GM13977 (cell line): ENCODE data around the gene KDM2B.
A peak's percentile ranks its signal among the peaks of the same experiment; 100 is the strongest.

Source experiments
- DNase-seq: peaks from one replicate; pipeline ENCODE4 v3.0.0; 2012; ENCODE audit warnings: low spot score
- in situ Hi-C: fragments of 300-500 bp; cut with MboI; formaldehyde crosslinking; loops from one replicate; pipeline ENCODE4 v1.12.0; 2022; ENCODE audit warnings: low sequenced_read_pairs, low pct_unique_long_range_greater_than_20kb, mixed read lengths, inconsistent platforms; ENCODE audit not compliant: unreplicated experiment
- TF ChIP-seq, protein P1 (sequence below): IDR thresholded peaks from 2 replicates; pipeline ENCODE4 v1.5.1; 2012; ENCODE audit warnings: mild to moderate bottlenecking, control low read depth; ENCODE audit not compliant: insufficient read depth; ENCODE audit errors: extremely low read depth, missing control alignments

Gene KDM2B

DNA sequence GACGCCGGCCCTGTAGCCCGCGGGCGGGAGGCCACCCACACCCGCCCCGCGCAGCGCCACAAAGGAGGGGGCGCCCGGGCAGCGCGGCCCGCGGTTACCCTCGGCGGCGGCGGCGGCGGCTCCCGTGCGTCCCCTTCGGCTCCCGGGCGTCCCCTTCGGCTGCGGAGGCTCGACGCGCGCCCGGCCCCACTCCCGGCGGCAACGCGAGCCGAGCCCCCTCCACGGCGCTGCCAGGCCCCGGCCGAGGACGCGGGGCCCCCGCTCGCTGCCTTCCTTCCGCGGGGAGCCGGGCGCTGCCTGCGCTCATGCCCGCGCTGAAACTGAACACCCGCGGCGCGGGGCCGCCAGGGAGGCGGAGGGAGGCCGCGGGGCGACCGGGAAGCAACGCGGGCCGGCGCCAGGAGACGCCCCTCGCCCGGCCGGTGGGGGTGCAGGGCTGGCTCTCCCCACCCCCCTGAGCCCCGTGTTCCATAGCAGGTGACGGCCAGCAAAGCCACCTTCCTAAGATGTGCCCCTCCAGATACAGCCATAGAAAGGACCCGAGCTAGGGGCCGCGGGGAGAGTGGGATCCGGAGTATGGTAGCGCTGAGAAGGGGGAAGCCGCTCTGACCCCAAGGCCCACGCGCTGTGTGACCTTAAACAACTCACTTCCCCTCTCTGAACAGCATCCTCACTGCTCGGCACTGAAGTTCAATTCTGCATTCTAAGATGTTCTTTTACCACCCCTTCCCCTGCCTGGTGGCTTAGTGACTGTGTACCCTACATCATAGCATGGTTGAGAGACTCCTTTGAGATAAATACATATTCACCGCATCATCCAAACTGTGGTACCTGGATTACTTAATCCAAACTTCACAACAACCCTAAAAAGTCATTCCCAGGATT is 42.8 kb downstream of the KDM2B start:
- TF ChIP-seq, protein P1, sequence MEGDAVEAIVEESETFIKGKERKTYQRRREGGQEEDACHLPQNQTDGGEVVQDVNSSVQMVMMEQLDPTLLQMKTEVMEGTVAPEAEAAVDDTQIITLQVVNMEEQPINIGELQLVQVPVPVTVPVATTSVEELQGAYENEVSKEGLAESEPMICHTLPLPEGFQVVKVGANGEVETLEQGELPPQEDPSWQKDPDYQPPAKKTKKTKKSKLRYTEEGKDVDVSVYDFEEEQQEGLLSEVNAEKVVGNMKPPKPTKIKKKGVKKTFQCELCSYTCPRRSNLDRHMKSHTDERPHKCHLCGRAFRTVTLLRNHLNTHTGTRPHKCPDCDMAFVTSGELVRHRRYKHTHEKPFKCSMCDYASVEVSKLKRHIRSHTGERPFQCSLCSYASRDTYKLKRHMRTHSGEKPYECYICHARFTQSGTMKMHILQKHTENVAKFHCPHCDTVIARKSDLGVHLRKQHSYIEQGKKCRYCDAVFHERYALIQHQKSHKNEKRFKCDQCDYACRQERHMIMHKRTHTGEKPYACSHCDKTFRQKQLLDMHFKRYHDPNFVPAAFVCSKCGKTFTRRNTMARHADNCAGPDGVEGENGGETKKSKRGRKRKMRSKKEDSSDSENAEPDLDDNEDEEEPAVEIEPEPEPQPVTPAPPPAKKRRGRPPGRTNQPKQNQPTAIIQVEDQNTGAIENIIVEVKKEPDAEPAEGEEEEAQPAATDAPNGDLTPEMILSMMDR, result no peak
- in situ Hi-C loops, result no loop called here
- DNase-seq, result peak; percentile 67

DNA sequence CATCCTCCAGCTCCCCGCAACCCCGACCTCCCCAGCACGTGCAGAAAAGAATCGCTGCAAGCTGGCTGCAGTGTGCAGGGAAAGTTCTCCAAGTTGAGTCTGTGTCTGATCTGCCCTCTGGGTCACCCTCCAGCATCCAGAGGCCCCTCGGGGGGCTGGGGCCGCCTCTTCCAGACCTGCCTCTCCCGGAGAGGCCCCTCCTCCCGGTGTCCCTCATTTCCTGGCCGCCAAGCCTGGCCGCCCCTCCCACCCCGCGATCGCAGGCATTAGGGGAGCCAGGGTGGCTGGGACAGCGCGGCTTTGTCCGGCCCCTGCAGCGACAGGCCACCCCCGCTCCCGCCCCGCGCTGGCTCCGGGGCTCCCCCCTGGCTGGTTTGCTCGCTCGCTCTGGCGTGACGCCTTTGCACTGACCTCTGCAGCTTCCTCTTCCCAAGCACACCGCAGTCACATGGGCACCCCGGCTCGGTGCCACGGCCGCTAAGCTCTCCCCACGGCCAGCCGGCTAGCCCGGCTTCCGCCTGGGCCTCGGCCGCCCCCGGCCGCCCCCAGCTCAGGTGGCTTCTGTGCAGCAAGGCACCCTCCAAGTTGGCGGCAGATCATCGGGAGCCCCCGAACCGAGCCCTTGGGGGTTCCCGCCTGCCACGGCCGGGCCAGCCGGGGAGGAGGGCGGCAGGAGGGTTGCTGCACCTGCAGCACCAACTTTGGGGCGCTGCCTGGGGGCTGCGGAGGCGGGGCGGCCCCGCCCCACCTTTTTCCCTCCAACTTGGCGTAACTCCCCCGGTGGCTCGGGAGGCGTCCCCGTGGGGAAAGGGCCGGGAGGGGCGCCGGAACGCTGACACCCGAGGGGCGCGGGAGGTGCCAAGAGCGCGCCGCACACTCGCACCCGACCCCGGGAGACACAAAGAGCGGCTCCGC is 43.7 kb downstream of the KDM2B start:
- DNase-seq, result peak; percentile 96
- in situ Hi-C loops, result no loop called here
- TF ChIP-seq, protein P1, result no peak

DNA sequence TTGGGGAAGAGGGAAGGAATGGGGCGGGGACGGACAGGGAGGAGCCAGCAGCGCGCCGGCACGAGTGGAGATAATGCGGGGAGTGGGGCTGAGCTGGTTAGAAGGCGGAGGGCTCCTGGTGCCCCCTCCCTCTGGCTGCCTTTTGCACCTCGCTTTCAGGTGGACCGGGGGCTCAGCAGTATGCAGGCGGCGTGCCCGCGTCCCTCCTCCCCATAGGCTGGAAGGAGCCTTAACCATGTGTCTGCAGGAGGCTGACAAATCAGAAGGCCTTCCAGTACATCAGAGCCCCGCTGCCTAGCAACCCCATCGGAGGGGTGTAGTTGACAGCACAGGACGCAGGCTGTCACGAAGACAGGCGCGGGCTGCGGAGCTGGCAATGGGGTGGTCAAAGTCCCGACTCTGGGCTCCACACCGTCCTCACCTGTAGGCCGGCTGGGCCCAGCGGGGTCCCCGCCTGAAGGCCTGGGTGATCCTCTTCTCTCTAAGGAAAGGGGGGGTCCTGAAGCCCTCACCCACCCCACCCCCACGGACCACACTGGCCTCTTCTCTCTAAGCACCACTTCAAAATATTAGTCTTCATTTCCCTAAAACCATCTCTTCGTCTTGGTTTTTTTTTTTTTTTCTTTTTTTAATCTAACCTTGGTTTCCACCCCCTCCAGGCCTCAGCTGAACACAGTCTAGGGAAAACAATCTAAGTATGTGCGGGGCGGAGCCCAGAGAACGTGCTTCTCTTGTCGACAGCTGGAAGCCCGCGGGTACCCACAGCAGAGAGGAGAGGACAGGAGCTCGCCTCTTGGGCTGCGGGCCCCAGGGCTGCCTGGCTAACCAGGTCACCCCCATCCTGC is 44.5 kb downstream of the KDM2B start:
- in situ Hi-C loops, result no loop called here
- peak; percentile 92 for DNase-seq
- TF ChIP-seq, protein P1, result no peak

DNA sequence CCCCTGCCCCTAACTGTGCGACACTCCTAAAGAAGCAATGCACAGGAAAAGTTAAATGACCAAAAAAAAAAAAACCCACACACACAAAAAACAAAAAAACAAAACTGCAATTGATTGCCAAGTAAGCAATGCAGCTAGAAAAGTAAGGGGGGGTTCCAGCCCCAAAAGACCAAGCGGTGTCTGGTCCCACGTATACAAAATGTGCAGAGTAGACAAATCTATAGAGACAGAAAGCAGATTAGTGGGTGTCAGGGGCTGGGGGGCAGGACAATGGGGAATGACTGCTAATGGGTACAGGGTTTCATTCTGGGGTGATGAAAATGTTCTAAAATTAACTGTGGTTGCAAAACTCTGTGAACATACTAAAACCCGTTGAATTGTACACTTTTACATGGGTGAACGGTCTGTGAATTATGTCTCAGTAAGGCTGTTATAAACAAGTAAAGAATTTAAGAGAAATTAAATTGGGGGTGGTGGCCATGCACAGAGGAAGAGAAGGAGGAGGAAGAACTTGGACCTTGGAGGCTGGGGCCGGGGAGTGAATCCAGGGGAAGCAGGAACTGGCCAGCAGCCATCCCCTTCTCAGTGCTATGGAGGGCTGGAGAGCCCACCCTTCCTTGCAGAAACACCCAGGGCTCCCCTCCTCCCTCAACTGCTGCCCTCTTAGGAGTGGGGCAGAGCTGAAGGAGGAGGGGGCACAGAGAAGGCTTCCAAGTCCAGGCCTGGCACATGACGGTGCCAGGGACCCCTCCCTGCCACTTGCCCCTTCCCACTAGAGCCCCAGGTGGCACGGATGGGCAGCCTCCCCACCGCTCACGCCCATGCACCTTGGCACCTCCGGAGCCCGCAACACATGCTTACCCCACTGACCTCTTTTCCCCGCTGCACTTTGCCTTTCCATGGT is 45.4 kb downstream of the KDM2B start:
- in situ Hi-C loops, result no loop called here
- TF ChIP-seq, protein P1, result no peak
- no peak for DNase-seq

DNA sequence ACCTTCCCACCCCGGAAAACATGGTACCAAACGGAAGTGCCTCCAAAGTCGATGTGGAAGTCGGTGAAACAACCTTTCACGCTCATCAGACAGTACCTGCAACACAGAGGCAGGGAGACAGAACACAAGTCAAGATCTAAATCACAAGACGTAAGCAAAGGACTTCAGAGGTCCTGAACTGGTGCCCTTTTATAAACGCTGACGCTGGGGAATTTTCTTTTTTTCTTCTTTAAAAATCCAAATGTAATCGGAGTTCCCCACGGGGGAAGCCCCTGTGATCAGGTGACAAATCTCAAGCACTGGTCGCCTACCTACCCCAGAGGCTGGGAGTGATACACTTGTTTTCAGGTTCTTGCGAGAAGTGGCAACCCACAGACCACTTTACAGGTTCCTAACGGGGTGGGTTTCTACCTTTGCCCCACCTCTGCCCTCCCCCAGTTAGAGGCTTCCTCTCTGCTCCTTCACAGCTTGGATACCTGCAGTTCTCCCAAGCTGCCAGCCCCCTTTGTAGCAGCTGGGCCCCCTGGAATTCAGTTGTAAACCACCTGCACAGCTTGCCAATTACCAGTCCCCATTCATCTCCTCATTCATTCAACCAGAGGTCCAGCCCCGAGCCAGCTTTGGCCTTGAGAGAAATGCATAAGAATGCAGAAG is 46.2 kb downstream of the KDM2B start:
- in situ Hi-C loops, result no loop called here
- TF ChIP-seq, protein P1, result no peak
- peak; percentile 80 for DNase-seq
